GM19452 (cell line): Measurements from ENCODE around the gene GOSR2.
"Not testable (repeated sequence)": the region's sequence is repeated elsewhere in the genome, so short reads cannot be mapped to it uniquely, and the experiment has no call there.

Experiments used
- ATAC-seq: cut with Tn5 transposase; IDR thresholded peaks from one replicate; pipeline ENCODE4 v1.9.1; 2021; ENCODE audit not compliant: unreplicated experiment

The GOSR2 gene

GRCh38 chr17:46892192-46892703, 30.7 kb upstream of the GOSR2 start:
- ATAC-seq, result no peak

GRCh38 chr17:46894024-46894423, 28.9 kb upstream of the GOSR2 start:
- no peak for ATAC-seq

GRCh38 chr17:46894476-46895151, 28.3 kb upstream of the GOSR2 start:
- no peak for ATAC-seq

- ATAC-seq, result no peak
These were observed 27.8 kb upstream of the GOSR2 start for GRCh38 chr17:46895171-46895570.

GRCh38 chr17:46896991-46897390, 26.0 kb upstream of the GOSR2 start:
- ATAC-seq, result no peak

- ATAC-seq, result no peak
These were observed 24.6 kb upstream of the GOSR2 start for GRCh38 chr17:46898364-46898763.

GRCh38 chr17:46898860-46899259, 24.1 kb upstream of the GOSR2 start:
- no peak for ATAC-seq

- no peak for ATAC-seq
These were observed 21.7 kb upstream of the GOSR2 start for GRCh38 chr17:46901291-46901690.

- ATAC-seq, result no peak
These were observed 18.9 kb upstream of the GOSR2 start for GRCh38 chr17:46903762-46904672.

- no peak for ATAC-seq
These were observed 14.8 kb upstream of the GOSR2 start for GRCh38 chr17:46908068-46908737.

GRCh38 chr17:46910179-46910927, 12.6 kb upstream of the GOSR2 start:
- ATAC-seq, result no peak

- no peak for ATAC-seq
These were observed 11.6 kb upstream of the GOSR2 start for GRCh38 chr17:46911311-46911710.

- no peak for ATAC-seq
These were observed 7.4 kb upstream of the GOSR2 start for GRCh38 chr17:46915596-46915995.

- no peak for ATAC-seq
These were observed 6.7 kb upstream of the GOSR2 start for GRCh38 chr17:46916211-46916610.

GRCh38 chr17:46916623-46917022, 6.3 kb upstream of the GOSR2 start:
- no peak for ATAC-seq

- no peak for ATAC-seq
These were observed 5.9 kb upstream of the GOSR2 start for GRCh38 chr17:46917041-46917440.

GRCh38 chr17:46917516-46917915, 5.4 kb upstream of the GOSR2 start:
- no peak for ATAC-seq

GRCh38 chr17:46921962-46922361, 998 bp upstream of the GOSR2 start:
- ATAC-seq, result not testable (repeated sequence)

GRCh38 chr17:46922487-46922803, 515 bp upstream of the GOSR2 start:
- ATAC-seq, result no peak

GRCh38 chr17:46925185-46925868, 2.4 kb downstream of the GOSR2 start:
- ATAC-seq, result no peak
